ENCODE measurements around the gene PCTP. TPM values are rescaled to one million over a fixed set of nuclear protein-coding genes. Genes with fewer than 3 reads are reported as not detected.

The PCTP gene
- total RNA-seq, 4 donors from 2014 or later = 30.8 to 62.1 (median 39.7) TPM

DNA sequence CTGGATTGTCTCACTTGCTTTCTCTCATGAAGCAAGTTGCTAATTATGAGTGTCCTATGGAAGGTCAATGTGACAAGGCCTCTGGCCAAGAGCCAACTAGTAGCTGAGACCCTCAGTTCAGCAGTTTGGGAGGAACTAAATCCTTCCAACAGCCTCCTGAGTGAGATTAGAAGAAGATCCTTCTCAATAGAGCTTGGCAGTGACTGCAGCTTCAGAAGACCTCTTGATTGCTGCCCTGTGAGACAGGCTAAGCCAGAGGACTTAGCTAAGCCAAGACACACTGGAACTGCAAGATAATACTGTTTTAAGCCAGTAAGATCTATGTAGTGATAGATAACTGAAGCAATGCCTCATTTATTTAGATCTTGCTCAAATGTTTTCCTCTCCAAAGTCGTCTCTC is 34.3 kb downstream of the PCTP start:
- no peak overlapping the region for H3K4me3 ChIP-seq
- TF ChIP-seq, protein P1, sequence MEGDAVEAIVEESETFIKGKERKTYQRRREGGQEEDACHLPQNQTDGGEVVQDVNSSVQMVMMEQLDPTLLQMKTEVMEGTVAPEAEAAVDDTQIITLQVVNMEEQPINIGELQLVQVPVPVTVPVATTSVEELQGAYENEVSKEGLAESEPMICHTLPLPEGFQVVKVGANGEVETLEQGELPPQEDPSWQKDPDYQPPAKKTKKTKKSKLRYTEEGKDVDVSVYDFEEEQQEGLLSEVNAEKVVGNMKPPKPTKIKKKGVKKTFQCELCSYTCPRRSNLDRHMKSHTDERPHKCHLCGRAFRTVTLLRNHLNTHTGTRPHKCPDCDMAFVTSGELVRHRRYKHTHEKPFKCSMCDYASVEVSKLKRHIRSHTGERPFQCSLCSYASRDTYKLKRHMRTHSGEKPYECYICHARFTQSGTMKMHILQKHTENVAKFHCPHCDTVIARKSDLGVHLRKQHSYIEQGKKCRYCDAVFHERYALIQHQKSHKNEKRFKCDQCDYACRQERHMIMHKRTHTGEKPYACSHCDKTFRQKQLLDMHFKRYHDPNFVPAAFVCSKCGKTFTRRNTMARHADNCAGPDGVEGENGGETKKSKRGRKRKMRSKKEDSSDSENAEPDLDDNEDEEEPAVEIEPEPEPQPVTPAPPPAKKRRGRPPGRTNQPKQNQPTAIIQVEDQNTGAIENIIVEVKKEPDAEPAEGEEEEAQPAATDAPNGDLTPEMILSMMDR (IDR thresholded peaks at IDR 0.05) = no peak
- TF ChIP-seq POLR2A (IDR thresholded peaks at IDR 0.05) = no peak
- TF ChIP-seq EP300 (IDR thresholded peaks at IDR 0.05) = no peak
- no peaks in the 10 kb centered on the region for H3K9me3 ChIP-seq
- WGBS, 2 donors = 77 to 79% methylated on average over 1 of the region's 1 CpG
- no peak overlapping the region for H3K27ac ChIP-seq
- no peak for DNase-seq (ENCODE audit: low spot score in 2 of 2)
- H3K4me1 ChIP-seq = no peaks in the 10 kb centered on the region
- peaks cover 0 to 7% (median 0%) of the 10 kb centered on the region in 3 donors for H3K36me3 ChIP-seq
- H3K27me3 ChIP-seq = no peaks in the 10 kb centered on the region

DNA sequence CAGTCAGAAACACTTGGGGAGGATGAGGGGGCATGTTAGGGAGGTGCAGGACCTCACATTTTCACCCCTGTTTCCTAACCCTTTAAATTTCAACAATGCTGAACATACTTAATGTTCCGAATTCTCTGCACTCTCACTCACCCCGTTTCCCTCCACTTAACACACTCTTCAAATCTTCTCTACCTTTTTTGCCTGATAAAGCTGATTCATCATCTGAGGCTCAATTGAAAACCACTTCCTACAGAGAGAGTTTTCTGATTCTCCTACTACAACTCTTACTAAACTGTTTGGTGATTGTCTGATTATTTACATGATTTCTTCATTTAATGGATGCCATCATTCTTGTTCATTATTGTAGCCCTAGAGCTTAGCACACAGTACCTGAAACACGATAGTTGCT is 42.4 kb downstream of the PCTP start:
- peaks cover 0 to 13% (median 2%) of the 10 kb centered on the region in 4 donors for H3K9me3 ChIP-seq
- H3K4me1 ChIP-seq = no peaks in the 10 kb centered on the region
- no peak for DNase-seq (ENCODE audit: low spot score in 2 of 2)
- no peak overlapping the region for H3K4me3 ChIP-seq
- no peaks in the 10 kb centered on the region for H3K27me3 ChIP-seq
- WGBS, 2 donors = 91% methylated on average over 3 of the region's 3 CpGs
- H3K36me3 ChIP-seq = no peaks in the 10 kb centered on the region
- no peak overlapping the region for H3K27ac ChIP-seq
- TF ChIP-seq POLR2A (IDR thresholded peaks at IDR 0.05) = no peak
- TF ChIP-seq, protein P1 (IDR thresholded peaks at IDR 0.05) = no peak

DNA sequence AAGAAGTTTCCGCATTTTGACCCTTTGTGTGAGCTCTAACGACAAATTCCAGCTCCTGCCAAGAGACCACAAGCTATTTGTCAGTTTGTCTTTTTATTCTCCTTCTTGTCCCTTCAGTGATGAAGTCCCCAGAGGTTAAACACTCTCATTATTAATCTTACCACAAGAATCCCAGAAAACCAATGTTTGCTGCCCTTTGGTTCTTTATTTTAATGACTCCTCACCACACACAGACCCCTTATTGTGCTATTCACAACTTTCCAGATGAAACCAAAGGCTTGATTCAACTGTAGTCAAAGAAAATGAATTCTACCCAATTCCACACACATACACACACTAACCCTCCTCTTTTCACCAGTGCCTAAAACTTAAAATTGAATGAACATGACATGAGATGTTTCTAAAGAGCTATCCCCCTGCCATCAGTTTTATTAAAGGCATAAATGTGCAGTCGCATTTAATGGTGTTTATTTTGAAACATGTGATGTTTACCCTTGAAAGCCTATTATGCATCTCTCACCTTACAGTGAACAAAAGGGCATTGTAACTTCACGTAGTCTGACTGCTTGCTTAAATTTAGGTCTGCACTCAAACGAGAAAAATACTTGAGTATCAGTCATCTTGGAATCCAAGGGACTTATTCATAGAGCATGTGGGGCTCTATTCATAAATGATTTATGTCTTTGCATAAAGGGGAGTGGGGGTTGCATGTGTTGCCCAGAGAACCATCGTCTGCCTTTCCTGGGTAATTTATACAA is 44.1 kb downstream of the PCTP start:
- no peak overlapping the region for H3K27ac ChIP-seq
- DNase-seq (ENCODE audit: low spot score in 2 of 2) = no peak
- H3K36me3 ChIP-seq = no peaks in the 10 kb centered on the region
- no peaks in the 10 kb centered on the region for H3K27me3 ChIP-seq
- no peak overlapping the region for H3K4me3 ChIP-seq
- H3K4me1 ChIP-seq = no peaks in the 10 kb centered on the region
- peaks cover 0 to 24% (median 2%) of the 10 kb centered on the region in 4 donors for H3K9me3 ChIP-seq
- WGBS, 2 donors = 32% methylated on average over 6 of the region's 6 CpGs
- TF ChIP-seq, protein P1 (IDR thresholded peaks at IDR 0.05) = no peak
- TF ChIP-seq EP300 (IDR thresholded peaks at IDR 0.05) (no peak), POLR2A (IDR thresholded peaks at IDR 0.05) (no peak)

DNA sequence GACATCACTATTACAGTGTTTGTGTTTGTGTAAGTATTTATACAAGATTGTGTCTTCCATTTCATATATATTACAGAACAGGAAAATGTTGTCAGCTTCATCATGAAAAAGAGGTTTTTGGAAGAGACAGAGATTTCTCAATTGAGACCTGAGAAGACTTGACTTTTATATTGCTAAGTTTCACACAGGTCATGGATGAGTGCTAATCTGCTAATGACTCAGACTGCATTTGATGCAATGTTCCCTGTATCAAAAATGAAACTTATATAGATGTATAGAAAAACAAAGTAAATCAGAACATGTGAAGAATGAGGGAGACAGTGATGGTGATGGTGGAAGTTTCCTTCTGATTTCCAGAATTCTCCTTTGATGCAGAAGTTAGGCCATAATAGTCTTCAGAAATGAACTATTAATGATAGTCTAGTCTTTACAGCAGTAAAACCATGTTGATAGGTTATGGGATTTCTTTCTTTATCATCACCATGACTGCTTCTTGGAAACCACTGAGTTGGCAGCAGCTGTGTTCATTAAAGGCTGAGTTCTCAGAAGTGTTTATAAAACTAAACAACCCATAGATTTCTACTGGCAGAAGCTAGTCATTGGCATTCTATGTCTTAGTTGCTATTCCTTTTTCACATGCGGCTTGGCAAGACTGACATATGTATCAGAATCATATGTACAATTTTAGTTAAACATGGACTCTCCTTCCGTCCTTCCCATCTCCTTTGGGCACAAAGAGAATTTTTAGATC is 56.1 kb downstream of the PCTP start:
- TF ChIP-seq, protein P1 (IDR thresholded peaks at IDR 0.05) = no peak

DNA sequence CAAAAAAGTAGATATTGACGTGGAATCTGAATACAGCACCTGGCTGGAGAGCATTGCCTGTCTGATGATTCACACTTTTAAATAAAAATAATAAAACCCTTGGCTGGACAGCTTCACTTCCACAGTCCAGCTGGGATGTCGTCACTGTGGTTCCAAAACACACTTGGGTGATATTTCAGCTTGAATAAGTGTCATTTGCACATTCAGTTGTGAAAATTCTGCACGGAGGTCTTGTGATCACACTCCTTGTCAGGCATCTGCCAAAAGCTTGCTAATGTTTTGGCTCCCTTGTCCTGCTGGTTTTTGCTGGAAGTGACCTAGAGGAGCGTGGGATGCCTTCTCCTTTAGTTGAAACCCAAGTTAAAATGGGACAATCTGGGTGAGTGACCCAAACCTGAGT is 60.7 kb downstream of the PCTP start:
- Histone ChIP-seq H3K27ac (no peak overlapping the region), H3K4me1 (no peaks in the 10 kb centered on the region), H3K9me3 (no peaks in the 10 kb centered on the region), H3K36me3 (no peaks in the 10 kb centered on the region), H3K27me3 (no peaks in the 10 kb centered on the region), H3K4me3 (no peak overlapping the region)
- peak in 1 of 2 donors; percentile 5 for DNase-seq (ENCODE audit: low spot score in 2 of 2)
- no peak for TF ChIP-seq EP300 (IDR thresholded peaks at IDR 0.05)
- 76 to 82% methylated on average over 4 of the region's 4 CpGs for WGBS, 2 donors

More for the DNA sequence above, 56.1 kb downstream of the PCTP start:
- Histone ChIP-seq H3K4me3 (no peak overlapping the region), H3K27ac (no peak overlapping the region), H3K4me1 (no peaks in the 10 kb centered on the region), H3K9me3 (peaks cover 0 to 12% (median 0%) of the 10 kb centered on the region in 4 donors), H3K27me3 (no peaks in the 10 kb centered on the region), H3K36me3 (no peaks in the 10 kb centered on the region)
- DNase-seq (ENCODE audit: low spot score in 2 of 2) = no peak
- WGBS, 2 donors = 97 to 98% methylated on average over 2 of the region's 2 CpGs
